Stimulated activated CD8-positive, alpha-beta memory T cell treated with anti-CD3 and anti-CD28 coated beads, Interleukin-15, amount 100 ng/mL, for 24 hours (primary cell): ENCODE data around the gene ALG12.

Experiments used
- DNase-seq: peaks from one replicate; pipeline ENCODE4 v3.0.0-alpha.2; 2020; ENCODE audit warnings: low read depth

ALG12 gene

GRCh38 chr22:49957826-49958365, 39.7 kb upstream of the ALG12 start:
- DNase-seq: no peak

- DNase-seq: no peak
Observed at GRCh38 chr22:49956914-49957825, 38.9 kb upstream of the ALG12 start.

DNA sequence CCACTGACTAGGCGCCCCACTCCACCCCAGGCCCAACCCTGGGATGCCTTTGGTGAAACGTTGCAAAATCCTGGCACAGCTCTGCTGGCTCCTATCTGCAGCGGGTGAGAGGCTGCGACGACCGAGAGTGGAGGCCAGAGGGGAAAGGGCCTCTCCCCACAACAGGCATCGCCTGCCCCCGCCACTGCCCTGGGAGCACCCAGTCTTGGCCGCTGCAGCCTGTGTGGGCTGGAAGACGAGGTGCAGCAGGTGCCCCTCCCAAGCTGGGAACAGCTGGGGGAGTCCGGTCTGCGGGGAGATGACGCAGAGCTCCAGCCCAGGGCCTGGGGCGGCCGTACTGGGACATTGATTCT, 38.2 kb upstream of the ALG12 start:
- DNase-seq: no peak

- no peak for DNase-seq
Observed at GRCh38 chr22:49955581-49956417, 37.6 kb upstream of the ALG12 start.

- DNase-seq: no peak
Observed at GRCh38 chr22:49954991-49955580, 36.8 kb upstream of the ALG12 start.

- no peak for DNase-seq
Observed at GRCh38 chr22:49954354-49954753, 36.1 kb upstream of the ALG12 start.

GRCh38 chr22:49953680-49954344, 35.6 kb upstream of the ALG12 start:
- no peak for DNase-seq

DNA sequence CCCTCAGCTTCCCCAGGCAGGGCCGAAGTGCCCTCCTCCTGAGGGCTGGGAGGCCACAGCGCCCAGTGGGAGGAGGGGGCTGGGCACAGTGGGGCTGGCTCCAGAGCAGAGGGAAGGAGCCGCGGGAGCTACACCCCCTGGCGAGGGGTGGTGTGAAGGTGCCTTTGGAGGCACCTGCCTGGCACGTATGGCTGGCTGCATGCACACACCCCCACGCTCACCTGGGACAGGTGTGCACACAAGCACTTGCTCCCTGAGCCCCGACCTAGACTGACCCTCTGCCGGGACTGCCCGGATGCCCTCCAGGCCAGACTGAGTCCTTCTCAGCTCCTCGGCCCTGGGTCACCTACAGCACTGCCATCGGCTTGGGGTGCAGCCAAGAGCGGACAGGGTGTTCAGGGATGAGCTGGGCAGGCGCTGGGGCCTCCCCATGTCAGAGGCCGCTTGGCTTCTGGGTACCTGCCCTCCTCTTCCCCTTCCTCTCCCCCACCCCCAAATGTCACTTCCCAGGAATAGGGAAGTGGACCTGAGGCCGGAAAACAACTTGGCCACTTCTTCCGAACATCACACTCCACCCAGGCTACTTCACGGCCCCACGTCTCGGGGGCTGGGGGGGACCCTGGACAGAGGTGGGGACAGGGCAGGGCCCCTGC, 34.9 kb upstream of the ALG12 start:
- DNase-seq: no peak

DNA sequence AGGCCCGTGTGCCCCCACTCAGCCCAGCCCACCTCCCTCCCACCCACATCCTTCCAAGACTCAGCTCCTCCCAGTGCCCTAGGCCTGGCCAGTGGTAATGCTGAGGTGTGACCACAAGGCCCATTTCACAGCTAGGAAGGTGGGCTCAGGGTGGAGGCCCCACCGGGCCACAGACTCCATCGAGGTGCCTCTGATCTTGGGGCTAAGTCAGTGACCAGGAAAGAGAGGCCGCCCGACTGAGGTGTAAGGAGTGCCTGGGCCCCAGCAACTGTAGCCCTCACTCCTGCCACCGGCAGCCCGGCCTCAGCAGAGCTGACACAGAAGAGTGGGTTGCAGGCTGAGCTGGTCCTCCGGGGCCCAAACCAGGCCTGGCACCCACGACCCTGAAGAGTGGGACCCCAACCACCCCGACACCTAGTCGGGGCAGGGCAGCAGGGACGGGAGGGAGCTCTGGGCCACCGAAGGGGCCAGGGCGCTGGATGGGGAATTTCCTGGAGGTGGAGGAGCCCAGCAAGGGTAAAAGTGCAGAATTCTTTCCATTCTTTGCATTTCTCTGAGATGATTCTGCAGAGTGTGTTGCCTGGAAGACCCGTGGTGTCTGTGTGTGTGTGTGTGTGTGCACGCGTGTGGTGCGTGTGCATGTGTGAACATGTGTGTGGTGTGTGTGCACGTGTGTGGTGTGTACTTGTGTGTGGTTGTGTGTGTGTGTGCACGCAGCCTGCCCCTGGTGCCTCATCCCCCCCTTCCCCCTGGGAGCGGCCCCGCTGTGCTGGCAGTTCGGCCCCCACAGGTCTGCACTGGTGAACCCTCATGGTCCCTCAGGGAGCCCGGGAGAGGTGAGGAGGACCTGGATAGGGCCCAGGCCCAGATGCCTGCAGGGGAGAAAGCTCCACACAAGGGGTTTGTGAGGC, 34.0 kb upstream of the ALG12 start:
- no peak for DNase-seq

DNA sequence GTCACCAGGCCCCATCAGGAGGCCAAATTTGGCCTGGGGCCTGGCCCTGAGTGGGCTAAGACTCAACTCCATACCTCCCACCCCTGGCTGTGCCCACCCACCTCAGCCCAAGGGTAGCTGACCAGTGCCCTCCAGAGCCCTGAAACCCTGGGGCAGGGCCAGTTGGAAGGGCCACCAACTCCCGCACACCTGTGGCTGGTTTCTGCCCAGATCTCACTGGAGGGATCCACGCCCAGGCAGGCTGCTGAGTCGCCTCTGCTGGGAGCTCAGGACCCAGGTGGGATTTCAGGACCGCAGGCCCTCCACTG, 33.4 kb upstream of the ALG12 start:
- no peak for DNase-seq

- no peak for DNase-seq
Observed at GRCh38 chr22:49951000-49951677, 32.9 kb upstream of the ALG12 start.

DNA sequence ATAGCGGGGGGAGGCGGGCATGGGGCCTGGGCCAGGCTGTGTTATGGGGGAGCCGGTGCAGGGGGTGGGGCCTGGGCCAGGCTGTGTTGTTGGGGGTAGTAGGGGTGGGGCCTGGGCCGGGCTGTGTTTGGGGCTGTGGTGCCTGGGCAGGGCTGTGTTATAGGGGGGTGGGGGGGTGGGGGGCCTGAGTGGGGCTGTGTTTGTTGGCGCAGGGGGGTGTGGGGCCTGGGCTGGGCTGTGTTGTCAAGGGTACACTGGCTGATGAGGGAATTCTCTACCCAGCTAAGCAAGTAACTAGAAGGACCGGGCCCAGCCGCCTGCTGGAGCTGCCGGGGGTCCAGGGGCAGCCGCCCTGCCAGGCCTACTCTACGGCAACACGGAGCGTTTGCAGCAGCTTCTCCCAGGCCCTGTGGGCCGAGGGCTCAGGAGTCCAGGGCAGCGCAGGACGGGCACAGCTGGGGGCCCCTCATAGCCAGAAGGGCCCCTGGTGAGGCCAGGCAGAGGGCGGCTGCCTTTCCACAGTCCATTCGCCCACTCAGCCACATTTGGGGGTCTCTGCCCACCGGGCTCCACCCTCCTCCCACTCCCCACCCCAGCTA, 32.3 kb upstream of the ALG12 start:
- DNase-seq: no peak

GRCh38 chr22:49949914-49950292, 31.7 kb upstream of the ALG12 start:
- DNase-seq: no peak

GRCh38 chr22:49948958-49949913, 31.0 kb upstream of the ALG12 start:
- no peak for DNase-seq

DNA sequence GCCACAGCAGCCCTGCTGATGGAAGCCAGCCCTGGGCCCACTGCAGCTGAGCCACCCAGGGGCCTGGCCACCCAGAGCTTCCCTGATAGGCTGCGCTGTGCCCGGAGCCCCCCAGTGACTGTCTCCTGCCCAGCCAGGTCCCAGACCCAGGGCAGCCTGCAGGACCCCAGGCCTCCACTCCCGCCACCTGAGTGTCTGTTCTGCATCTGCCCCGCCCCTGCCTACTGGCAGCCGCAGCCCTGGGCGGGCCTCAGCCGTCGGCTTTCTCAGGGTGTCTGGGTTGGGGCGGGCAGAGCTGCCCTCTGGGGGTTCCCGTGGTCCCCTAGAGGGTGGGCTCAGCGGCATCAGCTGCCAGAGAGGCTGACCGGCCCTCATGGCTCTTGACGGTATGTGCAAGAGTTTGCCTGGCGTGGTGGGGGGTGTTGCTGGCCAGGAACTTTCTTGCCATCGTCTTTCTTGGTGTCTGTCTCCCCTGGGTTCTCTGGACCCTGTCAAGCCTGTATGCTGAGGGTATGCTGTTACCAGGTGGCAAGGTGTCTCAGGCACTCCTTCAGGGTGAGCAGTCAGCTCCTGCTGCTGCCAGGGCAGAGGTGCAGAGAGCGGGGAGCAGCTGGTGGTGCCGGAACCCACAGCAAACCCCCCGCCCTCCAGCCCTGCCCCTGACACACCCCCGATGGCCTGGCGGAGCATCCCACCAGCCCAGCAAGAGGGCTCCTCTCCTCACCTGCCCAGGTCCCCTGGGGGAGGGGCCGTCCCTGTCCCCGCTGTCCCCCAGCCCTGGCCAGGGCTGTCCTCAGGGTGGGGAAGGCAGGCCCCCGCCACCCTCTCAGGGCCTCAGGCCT, 30.1 kb upstream of the ALG12 start:
- DNase-seq: no peak

DNA sequence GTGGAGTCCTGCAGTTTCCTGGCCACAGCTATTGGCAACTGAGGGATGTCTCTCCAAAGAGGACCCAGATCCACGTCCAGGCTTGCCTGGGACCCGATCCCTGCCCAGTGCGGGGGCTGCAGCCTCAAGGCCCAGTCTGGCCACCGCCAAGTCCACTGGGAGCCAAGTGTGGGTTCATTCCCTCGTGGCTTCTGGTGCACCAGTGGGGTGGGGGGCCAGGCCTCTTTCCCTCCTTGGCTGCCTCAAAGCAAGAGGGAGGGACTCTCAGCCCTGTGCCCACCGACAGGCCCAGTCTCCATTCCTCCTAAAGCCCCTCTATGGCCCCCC, 29.0 kb upstream of the ALG12 start:
- DNase-seq: no peak

GRCh38 chr22:49946612-49947295, 28.5 kb upstream of the ALG12 start:
- no peak for DNase-seq
